H1 (cell line): ENCODE data around the gene CA9. TPM values are rescaled to one million over a fixed set of nuclear protein-coding genes. Genes with fewer than 3 reads are reported as not detected.

ENCODE experiments used
- CTCF ChIA-PET: fragments of 300-600 bp; sonication (Branson Sonifier 250); formaldehyde crosslinking; loops from one replicate; lab custom pipeline; 2021; ENCODE audit not compliant: partially characterized antibody; lab: Charles Lee
- POLR2A ChIA-PET: fragments of 300-600 bp; sonication (Branson Sonifier 250); formaldehyde crosslinking; loops from one replicate; lab custom pipeline; 2021; ENCODE audit warnings: inconsistent platforms; ENCODE audit not compliant: partially characterized antibody; lab: Charles Lee
- DNase-seq, 2 experiments: peaks; one replicate each; pipeline versions ENCODE4 v3.0.0 to v3.0.0-alpha.2; 2010 to 2022; ENCODE audit warnings: low spot score in 2 of 2, low read depth in 1 of 2, mixed read lengths in 1 of 2
- FAIRE-seq: peaks from 2 replicates; lab custom pipeline; 2011; peaks lifted over from hg19 to GRCh38; lab: Jason Lieb, UNC
- H2AFZ ChIP-seq: 2 replicates; pipeline ENCODE4 v1.8.1; 2012; ENCODE audit warnings: low read length, inconsistent platforms
- H2AK5ac ChIP-seq: 2 replicates; pipeline ENCODE4 v1.6.1; 2013; ENCODE audit warnings: low read depth, low read length
- H2BK120ac ChIP-seq: replicated peaks from 2 replicates; pipeline ENCODE3; 2013; ENCODE audit warnings: low read depth, low read length, inconsistent platforms
- H2BK12ac ChIP-seq: 2 replicates; pipeline ENCODE4 v1.6.1; 2013; ENCODE audit warnings: low read depth, low read length
- H2BK15ac ChIP-seq: 2 replicates; pipeline ENCODE4 v1.6.1; 2013; ENCODE audit warnings: low read length
- H2BK20ac ChIP-seq: 2 replicates; pipeline ENCODE4 v1.6.1; 2013; ENCODE audit warnings: low read length
- H2BK5ac ChIP-seq: 2 replicates; pipeline ENCODE4 v1.6.1; 2013; ENCODE audit warnings: low read depth, low read length
- H3K14ac ChIP-seq: 2 replicates; pipeline ENCODE4 v1.6.1; 2013; ENCODE audit warnings: inconsistent platforms; ENCODE audit not compliant: insufficient read length
- H3K18ac ChIP-seq: 2 replicates; pipeline ENCODE4 v1.6.1; 2013; ENCODE audit warnings: low read length; ENCODE audit errors: extremely low read depth
- H3K23ac ChIP-seq: 2 replicates; pipeline ENCODE4 v1.6.1; 2013; ENCODE audit warnings: inconsistent platforms; ENCODE audit not compliant: insufficient read length
- H3K23me2 ChIP-seq: 2 replicates; pipeline ENCODE4 v1.6.1; 2013; ENCODE audit warnings: low read depth, low read length
- H3K27ac ChIP-seq: 2 replicates; pipeline ENCODE4 v1.6.1; 2011; ENCODE audit warnings: low read depth, low read length, inconsistent platforms
- H3K27me3 ChIP-seq, 4 experiments: replicated peaks in 1 of 4; 1 replicate in 1 of 4; 2 replicates in 3 of 4; pipeline versions ENCODE4 v1.6.1 to v1.8.1; 2011 to 2013; ENCODE audit warnings: low read length in 3 of 4, mild to moderate bottlenecking in 3 of 4, inconsistent platforms in 2 of 4, mixed read lengths in 2 of 4, moderate library complexity in 1 of 4; ENCODE audit not compliant: control insufficient read depth in 3 of 4, insufficient read depth in 3 of 4; ENCODE audit errors: extremely low read depth in 1 of 4
- H3K36me3 ChIP-seq, 4 experiments: 2 replicates each; pipeline versions ENCODE4 v1.6.1 to v1.8.1; 2011 to 2013; ENCODE audit warnings: mild to moderate bottlenecking in 4 of 4, low read length in 3 of 4, moderate library complexity in 2 of 4, control low read depth in 1 of 4, inconsistent platforms in 1 of 4; ENCODE audit not compliant: insufficient read depth in 4 of 4, control insufficient read depth in 2 of 4
- H3K4ac ChIP-seq: replicated peaks from 2 replicates; pipeline ENCODE3; 2013; ENCODE audit warnings: low read length, low read depth, mixed read lengths, inconsistent platforms; ENCODE audit not compliant: insufficient read length
- H3K4me1 ChIP-seq, 4 experiments: replicated peaks in 1 of 4; 1 replicate in 1 of 4; 2 replicates in 3 of 4; pipeline versions ENCODE4 v1.6.1 to v1.8.1; 2011 to 2013; ENCODE audit warnings: low read length in 3 of 4, inconsistent platforms in 2 of 4, mixed read lengths in 1 of 4; ENCODE audit not compliant: insufficient read depth in 4 of 4, control insufficient read depth in 3 of 4
- H3K4me2 ChIP-seq, 2 experiments: 2 replicates each; pipeline versions ENCODE4 v1.6.1 to v1.8.1; 2011 to 2013; ENCODE audit warnings: low read depth in 2 of 2, low read length in 2 of 2, control low read depth in 1 of 2, inconsistent platforms in 1 of 2, mild to moderate bottlenecking in 1 of 2; ENCODE audit not compliant: insufficient read depth in 1 of 2
- H3K4me3 ChIP-seq, 4 experiments: fragments of 200-600, 300-600 bp in 1 of 4; sonication (generic), shearing (Covaris generic), sonication (Bioruptor Twin) in 1 of 4; 2 replicates each; pipeline versions ENCODE4 v1.5.1 to v1.8.1; 2011 to 2016; ENCODE audit warnings: low read length in 4 of 4, low read depth in 3 of 4, control low read depth in 2 of 4, inconsistent platforms in 2 of 4, mild to moderate bottlenecking in 2 of 4, mixed read lengths in 1 of 4, moderate library complexity in 1 of 4; ENCODE audit not compliant: insufficient read depth in 2 of 4; ENCODE audit errors: extremely low read depth in 1 of 4
- H3K56ac ChIP-seq: replicated peaks from 2 replicates; pipeline ENCODE3; 2013; ENCODE audit warnings: low read depth, mild to moderate bottlenecking, mixed read lengths, low read length, inconsistent platforms; ENCODE audit not compliant: insufficient read length
- H3K79me1 ChIP-seq: 2 replicates; pipeline ENCODE4 v1.6.1; 2013; ENCODE audit warnings: low read depth, low read length, control low read depth
- H3K79me2 ChIP-seq, 2 experiments: 2 replicates each; pipeline versions ENCODE4 v1.6.1 to v1.8.1; 2012 to 2013; ENCODE audit warnings: low read length in 2 of 2, mild to moderate bottlenecking in 2 of 2, inconsistent platforms in 1 of 2; ENCODE audit not compliant: insufficient read depth in 2 of 2, control insufficient read depth in 1 of 2
- H3K9ac ChIP-seq, 4 experiments: replicated peaks in 1 of 4; 1 replicate in 1 of 4; 2 replicates in 3 of 4; pipeline versions ENCODE4 v1.6.1 to v1.8.1; 2011 to 2013; ENCODE audit warnings: low read depth in 3 of 4, low read length in 3 of 4, control low read depth in 2 of 4, mild to moderate bottlenecking in 2 of 4, moderate library complexity in 2 of 4, inconsistent platforms in 1 of 4; ENCODE audit errors: extremely low read depth in 1 of 4
- H3K9me3 ChIP-seq, 2 experiments: 2 replicates each; pipeline versions ENCODE4 v1.6.1 to v1.8.1; 2012 to 2013; ENCODE audit warnings: mild to moderate bottlenecking in 2 of 2, moderate library complexity in 2 of 2, control low read depth in 1 of 2, inconsistent platforms in 1 of 2, low read depth in 1 of 2, low read length in 1 of 2, mixed read lengths in 1 of 2; ENCODE audit not compliant: insufficient read depth in 2 of 2
- H4K20me1 ChIP-seq, 2 experiments: replicated peaks in 1 of 2; 2 replicates each; pipeline versions ENCODE3 to v1.8.1; 2011 to 2013; ENCODE audit warnings: inconsistent platforms in 2 of 2, low read length in 2 of 2, mild to moderate bottlenecking in 1 of 2; ENCODE audit not compliant: insufficient read depth in 2 of 2, control insufficient read depth in 1 of 2
- H4K5ac ChIP-seq: 2 replicates; pipeline ENCODE4 v1.6.1; 2013; ENCODE audit warnings: low read length, low read depth, mixed read lengths, inconsistent platforms; ENCODE audit not compliant: insufficient read length
- H4K8ac ChIP-seq: 2 replicates; pipeline ENCODE4 v1.8.0; 2013; ENCODE audit warnings: mild to moderate bottlenecking, moderate library complexity, low read length, inconsistent platforms; ENCODE audit not compliant: insufficient read depth; ENCODE audit errors: extremely low read depth
- H4K91ac ChIP-seq: replicated peaks from 2 replicates; pipeline ENCODE3; 2013; ENCODE audit warnings: low read length, mixed read lengths, inconsistent platforms; ENCODE audit not compliant: insufficient read length
- WGBS, 2 experiments: shearing (Covaris generic) in 1 of 2; methylation state at CpG; one replicate each; pipeline versions ENCODE4 v1.1.6 to v1.1.7; 2013 to 2015; ENCODE audit warnings: low lambda C conversion rate in 2 of 2, mixed read lengths in 2 of 2, inconsistent platforms in 1 of 2, low coverage in 1 of 2, missing lambda C conversion rate in 1 of 2; ENCODE audit not compliant: insufficient replicate concordance in 2 of 2, insufficient coverage in 1 of 2, insufficient read length in 1 of 2; ENCODE audit errors: extremely low coverage in 1 of 2, missing lambda C conversion rate in 1 of 2; 5-methylcytosine and 5-hydroxymethylcytosine counted together
- polyA plus RNA-seq, 7 experiments: library from polyadenylated mRNA; depleted of rRNA in 3 of 7; stranded (reverse) in 5 of 7; unstranded in 2 of 7; fragments of >200 nt in 5 of 7; fragments of 200-250 nt in 2 of 7; gene quantifications; 1 replicate in 5 of 7; 2 replicates in 1 of 7; 4 replicates in 1 of 7; pipeline versions ENCODE4 v1.2.1 to v1.2.3, GENCODE V29; 2011 to 2013; ENCODE audit warnings: missing spikeins in 2 of 7, mixed read lengths in 2 of 7
- total RNA-seq: library from RNA; stranded (reverse); fragmentation: NEBNext Ultra II Directional; extraction: Animal tissue kit (Norgen Biotek cat#: 25700); gene quantifications from 2 replicates; pipeline ENCODE4 v1.2.1, GENCODE V29; 2021

The CA9 gene
- total and polyA plus RNA-seq, 2 of the 8 experiments (the other 6 are each of a cell fraction or from before 2014, with no cell fraction given), result 1.3 to 1.8 TPM

- H3K4me3 ChIP-seq, result no peak overlapping the region
- no peak overlapping the region for H3K23ac ChIP-seq
- H3K4me1 ChIP-seq, result no peaks in the 10 kb centered on the region
- POLR2A ChIA-PET, result interaction anchor here (2.1 to 14.9 kb wide), 4 partner anchors 9 to 51 kb away, joined by 9 to 158 read pairs (median 12); partner anchors contain the start of genes CREB3 and TLN1
- no peak overlapping the region for H4K91ac ChIP-seq
- no peak overlapping the region for H3K4ac ChIP-seq
- no peak overlapping the region for H2BK20ac ChIP-seq
- no peaks in the 10 kb centered on the region for H3K9me3 ChIP-seq
- 95% methylated on average over 12 of the region's 14 CpGs; no CpG with 5 or more reads in 1 of the 2 experiments for WGBS, 2 experiments
- H3K79me1 ChIP-seq, result no peaks in the 10 kb centered on the region
- no peak overlapping the region for H3K4me2 ChIP-seq
- H3K56ac ChIP-seq, result no peak overlapping the region
- H2AFZ ChIP-seq, result no peak overlapping the region
- no peak overlapping the region for H2BK15ac ChIP-seq
- CTCF ChIA-PET, result interaction anchor here (1.2 to 14.1 kb wide), 23 partner anchors 9 to 208 kb away, joined by 3 to 347 read pairs (median 16); partner anchors contain the start of genes ARHGEF39, CA9, CCDC107 and CREB3
- H3K18ac ChIP-seq, result no peak overlapping the region
- H2AK5ac ChIP-seq, result no peak overlapping the region
- no peak overlapping the region for H2BK120ac ChIP-seq
- H3K27ac ChIP-seq, result no peak overlapping the region
- FAIRE-seq, result no peak
- H3K79me2 ChIP-seq, result no peaks in the 10 kb centered on the region
- H4K5ac ChIP-seq, result no peak overlapping the region
- peaks cover 3 to 7% of the 10 kb centered on the region in 2 experiments for H4K20me1 ChIP-seq
- H3K9ac ChIP-seq, result no peak overlapping the region
- H3K36me3 ChIP-seq, result peaks cover 28 to 44% (median 42%) of the 10 kb centered on the region in 4 experiments
- no peak for DNase-seq
- no peaks in the 10 kb centered on the region for H3K23me2 ChIP-seq
- no peak overlapping the region for H2BK5ac ChIP-seq
- H2BK12ac ChIP-seq, result no peak overlapping the region
- H4K8ac ChIP-seq, result no peak overlapping the region
- no peaks in the 10 kb centered on the region for H3K27me3 ChIP-seq
- H3K14ac ChIP-seq, result no peak overlapping the region
These were observed 23.8 kb downstream of the CA9 start for GRCh38 chr9:35697486-35697885.
